Neuronal stem cell (in vitro differentiated cells): ENCODE data around the gene EFCAB5.

ENCODE experiments used
- DNase-seq: peaks from one replicate; pipeline ENCODE4 v3.0.0-alpha.2; 2013; ENCODE audit warnings: low spot score
- H2AFZ ChIP-seq: one replicate; pipeline ENCODE4 v1.6.1; 2013; ENCODE audit warnings: mild to moderate bottlenecking, low read length, inconsistent platforms
- H2AK5ac ChIP-seq: 2 replicates; pipeline ENCODE4 v1.6.1; 2013; ENCODE audit warnings: low read depth, mild to moderate bottlenecking, inconsistent platforms, low read length, moderate library complexity, mixed read lengths
- H2BK120ac ChIP-seq: 2 replicates; pipeline ENCODE4 v1.6.1; 2013; ENCODE audit warnings: low read depth, mild to moderate bottlenecking, inconsistent platforms, low read length, moderate library complexity, mixed read lengths
- H2BK12ac ChIP-seq: one replicate; pipeline ENCODE4 v1.6.1; 2013; ENCODE audit warnings: low read length, inconsistent platforms
- H2BK15ac ChIP-seq: 2 replicates; pipeline ENCODE4 v1.6.1; 2013; ENCODE audit warnings: mild to moderate bottlenecking, low read length, inconsistent platforms, mixed read lengths
- H2BK5ac ChIP-seq: one replicate; pipeline ENCODE4 v1.6.1; 2013; ENCODE audit warnings: inconsistent platforms, mild to moderate bottlenecking, low read length, moderate library complexity
- H3K14ac ChIP-seq: one replicate; pipeline ENCODE4 v1.6.1; 2013; ENCODE audit warnings: low read length, inconsistent platforms
- H3K18ac ChIP-seq: 2 replicates; pipeline ENCODE4 v1.6.1; 2013; ENCODE audit warnings: low read length, inconsistent platforms
- H3K23ac ChIP-seq: 2 replicates; pipeline ENCODE4 v1.6.1; 2013; ENCODE audit warnings: low read depth, mild to moderate bottlenecking, mixed read lengths, low read length, inconsistent platforms; ENCODE audit not compliant: poor library complexity
- H3K27ac ChIP-seq: replicated peaks from 3 replicates; pipeline ENCODE4 v1.5.1; 2013; ENCODE audit warnings: low read length, inconsistent platforms
- H3K27me3 ChIP-seq, 3 experiments: 2 replicates each; pipeline ENCODE4 v1.6.1; 2013; ENCODE audit warnings: low read length in 3 of 3, mild to moderate bottlenecking in 2 of 3, inconsistent platforms in 1 of 3, low read depth in 1 of 3, mixed read lengths in 1 of 3, moderate library complexity in 1 of 3; ENCODE audit not compliant: control insufficient read depth in 3 of 3, insufficient read depth in 3 of 3
- H3K36me3 ChIP-seq, 2 donors: replicated peaks in 1 of 2; 2 replicates each; pipeline ENCODE4 v1.6.1; 2013; ENCODE audit warnings: low read length in 2 of 2; ENCODE audit not compliant: control insufficient read depth in 2 of 2, insufficient read depth in 2 of 2
- H3K4ac ChIP-seq: 2 replicates; pipeline ENCODE4 v1.6.1; 2013; ENCODE audit warnings: inconsistent platforms, mild to moderate bottlenecking, low read length, moderate library complexity
- H3K4me1 ChIP-seq, 2 donors: 1 replicate in 1 of 2; 2 replicates in 1 of 2; pipeline ENCODE4 v1.6.1; 2013; ENCODE audit warnings: low read length in 2 of 2, low read depth in 1 of 2; ENCODE audit not compliant: control insufficient read depth in 2 of 2, insufficient read depth in 1 of 2
- H3K4me2 ChIP-seq: one replicate; pipeline ENCODE4 v1.6.1; 2013; ENCODE audit warnings: mild to moderate bottlenecking, low read length, inconsistent platforms; ENCODE audit not compliant: insufficient read depth, poor library complexity, severe bottlenecking
- H3K4me3 ChIP-seq, 2 donors: 2 replicates each; pipeline ENCODE4 v1.5.1; 2013; ENCODE audit warnings: low read length in 2 of 2, mild to moderate bottlenecking in 2 of 2, inconsistent platforms in 1 of 2, moderate library complexity in 1 of 2
- H3K79me1 ChIP-seq: one replicate; pipeline ENCODE4 v1.6.1; 2013; ENCODE audit warnings: low read depth, mild to moderate bottlenecking, inconsistent platforms, low read length, moderate library complexity
- H3K9ac ChIP-seq: one replicate; pipeline ENCODE4 v1.6.1; 2013; ENCODE audit warnings: mild to moderate bottlenecking, low read depth, low read length, inconsistent platforms; ENCODE audit not compliant: poor library complexity
- H3K9me3 ChIP-seq, 2 donors: replicated peaks in 1 of 2; 2 replicates each; pipeline versions ENCODE3 to v1.6.1; 2013; ENCODE audit warnings: low read length in 2 of 2, mild to moderate bottlenecking in 2 of 2, inconsistent platforms in 1 of 2, low read depth in 1 of 2, mixed read lengths in 1 of 2, moderate library complexity in 1 of 2; ENCODE audit not compliant: control insufficient read depth in 2 of 2, insufficient read depth in 1 of 2
- H4K8ac ChIP-seq: one replicate; pipeline ENCODE4 v1.6.1; 2013; ENCODE audit warnings: low read depth, mild to moderate bottlenecking, inconsistent platforms, low read length, moderate library complexity
- H4K91ac ChIP-seq: one replicate; pipeline ENCODE4 v1.6.1; 2013; ENCODE audit warnings: low read length, low read depth, mild to moderate bottlenecking, inconsistent platforms; ENCODE audit not compliant: poor library complexity
- WGBS, 2 donors: extraction: QIAGEN DNeasy Blood & Tissue Kit; methylation state at CpG; one replicate each; pipeline ENCODE4 v1.1.7; 2013; ENCODE audit warnings: missing lambda C conversion rate in 2 of 2, mixed read lengths in 1 of 2; ENCODE audit not compliant: insufficient read length in 2 of 2, insufficient replicate concordance in 1 of 2; ENCODE audit errors: extremely low coverage in 2 of 2; 5-methylcytosine and 5-hydroxymethylcytosine counted together

Gene EFCAB5

DNA sequence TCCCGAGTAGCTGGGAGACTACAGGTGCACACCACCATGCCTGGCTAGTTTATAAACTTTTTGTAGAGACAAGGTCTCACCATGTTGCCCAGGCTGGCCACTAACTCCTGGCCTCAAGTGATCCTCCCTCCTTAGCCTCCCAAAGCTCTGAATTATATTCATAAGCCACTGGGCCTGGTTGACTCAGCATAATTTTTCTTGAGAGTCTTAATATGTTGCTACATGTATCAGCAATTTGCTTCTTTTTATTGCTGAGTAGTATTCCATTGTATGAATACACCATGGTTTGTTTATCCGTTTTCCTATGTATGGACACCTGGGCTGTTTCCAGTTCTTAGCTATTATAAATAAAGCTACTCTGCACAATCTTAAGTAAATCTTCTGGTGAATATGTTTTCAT, 132.8 kb downstream of the EFCAB5 start:
- H3K36me3 ChIP-seq, result no peaks in the 10 kb centered on the region
- H3K4me1 ChIP-seq, result no peaks in the 10 kb centered on the region
- no peak overlapping the region for H2BK5ac ChIP-seq
- H2AK5ac ChIP-seq, result no peak overlapping the region
- no peaks in the 10 kb centered on the region for H3K9me3 ChIP-seq
- H3K9ac ChIP-seq, result no peak overlapping the region
- H2AFZ ChIP-seq, result no peak overlapping the region
- no peak overlapping the region for H3K4me3 ChIP-seq
- H3K14ac ChIP-seq, result no peak overlapping the region
- no peak overlapping the region for H2BK15ac ChIP-seq
- H3K18ac ChIP-seq, result no peak overlapping the region
- DNase-seq, result no peak
- H3K27me3 ChIP-seq, result peaks cover 0 to 14% (median 0%) of the 10 kb centered on the region in 3 experiments
- H2BK12ac ChIP-seq, result no peak overlapping the region
- no peak overlapping the region for H2BK120ac ChIP-seq
- H4K8ac ChIP-seq, result no peak overlapping the region
- no CpG with 5 or more reads among the region's 2 CpGs for WGBS, 2 donors
- H4K91ac ChIP-seq, result no peak overlapping the region
- H3K4me2 ChIP-seq, result no peak overlapping the region
- H3K23ac ChIP-seq, result no peak overlapping the region
- H3K79me1 ChIP-seq, result no peaks in the 10 kb centered on the region
- no peak overlapping the region for H3K4ac ChIP-seq
- H3K27ac ChIP-seq, result no peak overlapping the region

DNA sequence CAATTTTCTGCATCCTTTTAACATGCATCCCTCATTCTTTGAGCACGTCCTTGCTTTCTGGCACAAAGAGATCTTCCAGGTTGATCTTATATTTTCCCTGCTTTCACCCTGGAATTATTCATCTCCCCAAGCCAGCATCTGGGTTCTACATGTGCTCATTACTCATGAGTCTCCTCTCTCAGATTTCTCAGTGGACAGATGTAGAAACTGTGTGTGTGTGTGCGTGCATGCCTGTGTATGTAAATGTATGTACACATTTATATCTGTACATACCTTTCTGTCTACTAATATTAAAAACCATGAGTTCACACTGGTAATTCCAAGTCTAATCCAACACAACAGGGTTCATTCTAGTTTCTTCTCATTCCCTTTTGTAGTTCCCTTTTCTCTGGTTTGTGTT, 133.3 kb downstream of the EFCAB5 start:
- H2BK12ac ChIP-seq, result no peak overlapping the region
- H3K27ac ChIP-seq, result no peak overlapping the region
- no peak overlapping the region for H4K8ac ChIP-seq
- no peak overlapping the region for H2AFZ ChIP-seq
- no peaks in the 10 kb centered on the region for H3K36me3 ChIP-seq
- no peak overlapping the region for H2BK5ac ChIP-seq
- no CpG with 5 or more reads among the region's 2 CpGs for WGBS, 2 donors
- no peaks in the 10 kb centered on the region for H3K9me3 ChIP-seq
- DNase-seq, result no peak
- H3K4me2 ChIP-seq, result no peak overlapping the region
- H3K18ac ChIP-seq, result no peak overlapping the region
- H3K9ac ChIP-seq, result no peak overlapping the region
- no peak overlapping the region for H2BK15ac ChIP-seq
- no peaks in the 10 kb centered on the region for H3K4me1 ChIP-seq
- H3K14ac ChIP-seq, result no peak overlapping the region
- peaks cover 0 to 18% (median 0%) of the 10 kb centered on the region in 3 experiments for H3K27me3 ChIP-seq
- H3K23ac ChIP-seq, result no peak overlapping the region
- no peak overlapping the region for H2BK120ac ChIP-seq
- H4K91ac ChIP-seq, result no peak overlapping the region
- H3K4ac ChIP-seq, result no peak overlapping the region
- H3K79me1 ChIP-seq, result no peaks in the 10 kb centered on the region
- no peak overlapping the region for H2AK5ac ChIP-seq
- no peak overlapping the region for H3K4me3 ChIP-seq

DNA sequence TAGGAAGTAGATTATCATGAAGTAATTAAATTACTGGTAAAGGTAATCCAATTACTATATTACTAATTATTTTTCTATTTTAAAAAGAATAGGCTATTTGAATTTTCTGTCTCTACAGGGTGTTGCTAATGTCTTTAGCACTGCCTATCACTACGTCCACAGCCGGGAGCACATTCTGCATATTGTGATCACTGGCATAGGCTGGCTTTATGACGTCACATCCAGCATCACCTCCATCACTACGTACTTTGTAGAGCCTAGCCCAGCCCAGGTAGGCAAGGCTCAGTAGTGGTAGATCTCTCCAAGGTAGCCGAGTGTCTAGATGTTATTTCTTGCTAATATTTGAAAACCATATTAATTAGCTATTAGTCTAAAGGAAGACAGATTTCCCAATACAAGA, 141.3 kb downstream of the EFCAB5 start:
- Histone ChIP-seq H3K14ac (no peak overlapping the region), H3K9me3 (no peaks in the 10 kb centered on the region), H2BK5ac (no peak overlapping the region), H3K79me1 (no peaks in the 10 kb centered on the region), H3K9ac (no peak overlapping the region), H3K18ac (no peak overlapping the region), H2BK120ac (no peak overlapping the region), H3K27ac (no peak overlapping the region), H4K8ac (no peak overlapping the region), H2BK15ac (no peak overlapping the region), H2BK12ac (no peak overlapping the region), H3K36me3 (no peaks in the 10 kb centered on the region), H3K23ac (no peak overlapping the region), H3K4me2 (no peak overlapping the region), H4K91ac (no peak overlapping the region), H3K4ac (no peak overlapping the region), H3K27me3 (peaks cover 0 to 31% (median 0%) of the 10 kb centered on the region in 3 experiments), H2AFZ (no peak overlapping the region), H3K4me1 (peaks cover 0 to 5% of the 10 kb centered on the region in 2 donors), H3K4me3 (no peak overlapping the region), H2AK5ac (no peak overlapping the region)
- no CpG with 5 or more reads among the region's 5 CpGs for WGBS, 2 donors
- no peak for DNase-seq

DNA sequence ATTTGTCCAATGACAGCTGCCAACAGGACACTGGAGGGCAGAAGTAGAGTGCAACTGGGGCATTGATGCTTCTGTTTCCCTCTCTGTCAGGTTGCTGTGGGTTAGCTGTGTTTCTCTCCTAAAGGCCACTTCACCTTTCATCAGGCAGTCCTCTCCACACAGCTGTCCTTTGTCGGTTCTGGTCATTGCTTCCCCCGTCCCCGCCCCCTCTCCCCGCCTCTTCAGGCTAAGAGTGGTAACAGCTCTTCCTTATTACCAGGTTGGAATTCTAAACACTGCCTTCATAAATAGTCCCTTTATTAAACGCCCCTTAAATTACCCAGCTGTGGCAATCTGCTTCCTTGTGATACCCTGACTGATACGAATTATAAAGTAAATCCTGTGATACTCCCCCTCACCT, 143.4 kb downstream of the EFCAB5 start:
- H2AK5ac ChIP-seq, result no peak overlapping the region
- peaks cover 0 to 5% of the 10 kb centered on the region in 2 donors for H3K4me1 ChIP-seq
- no peak overlapping the region for H3K4me3 ChIP-seq
- no peak overlapping the region for H4K91ac ChIP-seq
- no peak overlapping the region for H3K23ac ChIP-seq
- no peak overlapping the region for H3K27ac ChIP-seq
- H3K9me3 ChIP-seq, result no peaks in the 10 kb centered on the region
- no peak overlapping the region for H3K4me2 ChIP-seq
- no peak overlapping the region for H2BK15ac ChIP-seq
- no CpG with 5 or more reads among the region's 6 CpGs for WGBS, 2 donors
- H3K9ac ChIP-seq, result no peak overlapping the region
- no peak overlapping the region for H4K8ac ChIP-seq
- no peak overlapping the region for H2BK12ac ChIP-seq
- no peak for DNase-seq
- no peak overlapping the region for H2AFZ ChIP-seq
- H3K36me3 ChIP-seq, result no peaks in the 10 kb centered on the region
- no peak overlapping the region for H3K18ac ChIP-seq
- peaks cover 0 to 26% (median 0%) of the 10 kb centered on the region in 3 experiments for H3K27me3 ChIP-seq
- H3K14ac ChIP-seq, result no peak overlapping the region
- H2BK5ac ChIP-seq, result no peak overlapping the region
- H3K79me1 ChIP-seq, result no peaks in the 10 kb centered on the region
- H2BK120ac ChIP-seq, result no peak overlapping the region
- H3K4ac ChIP-seq, result no peak overlapping the region
